GM19467 (cell line): Measurements from ENCODE around the gene CYB5A.
"Not testable (repeated sequence)": the region's sequence is repeated elsewhere in the genome, so short reads cannot be mapped to it uniquely, and the experiment has no call there.

ENCODE experiments used
- ATAC-seq: cut with Tn5 transposase; IDR thresholded peaks from one replicate; pipeline ENCODE4 v1.9.1; 2021; ENCODE audit warnings: mild to moderate bottlenecking, moderate library complexity; ENCODE audit not compliant: unreplicated experiment

Gene CYB5A

DNA sequence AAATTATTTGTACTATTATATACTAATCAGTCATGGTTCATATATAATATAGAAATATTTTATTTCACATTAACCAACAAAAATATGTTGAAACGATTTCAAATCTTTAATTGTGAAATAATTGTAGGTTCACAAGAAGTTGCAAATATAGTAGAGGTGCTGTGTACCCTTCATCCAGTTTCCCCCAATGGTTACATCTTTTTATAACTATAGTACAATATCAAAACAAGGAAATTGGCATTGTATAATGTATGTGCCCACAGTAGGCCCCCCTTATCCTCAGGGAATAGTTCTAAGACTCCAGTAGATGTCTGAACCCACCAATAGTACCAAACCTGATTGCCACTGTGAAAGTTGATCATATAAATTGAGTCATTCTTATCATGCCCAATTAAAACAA is 7.4 kb upstream of the CYB5A start:
- ATAC-seq, result no peak

DNA sequence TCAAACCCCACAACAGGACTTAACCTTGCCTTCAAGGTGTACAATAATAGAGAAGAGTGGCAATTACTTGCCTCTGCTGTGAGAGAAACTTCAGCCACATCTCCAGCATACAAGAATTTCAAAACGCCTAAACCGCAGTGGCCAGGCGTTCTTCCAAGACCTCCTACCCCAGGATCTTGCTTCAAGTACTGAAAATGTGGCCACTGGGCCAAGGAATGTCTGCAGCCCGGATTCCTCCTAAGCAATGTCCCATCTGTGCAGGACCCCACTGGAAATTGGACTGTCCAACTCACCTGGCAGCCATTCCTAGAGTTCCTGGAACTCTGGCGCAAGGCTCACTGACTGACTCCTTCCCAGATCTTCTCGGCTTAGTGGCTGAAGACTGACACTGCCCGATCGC is 2.8 kb upstream of the CYB5A start:
- no peak for ATAC-seq

- ATAC-seq, result not testable (repeated sequence)
Measured at GRCh38 chr18:74292982-74293381, 1.2 kb upstream of the CYB5A start.

GRCh38 chr18:74292541-74292858 is 737 bp upstream of the CYB5A start:
- no peak for ATAC-seq

GRCh38 chr18:74291472-74291770 is 342 bp downstream of the CYB5A start:
- ATAC-seq, result no peak

- no peak for ATAC-seq
Measured at GRCh38 chr18:74290794-74291471, 830 bp downstream of the CYB5A start.

- no peak for ATAC-seq
Measured at GRCh38 chr18:74290021-74290420, 1.7 kb downstream of the CYB5A start.

- ATAC-seq, result no peak
Measured at GRCh38 chr18:74289137-74289536, 2.6 kb downstream of the CYB5A start.

GRCh38 chr18:74288730-74289129 is 3.0 kb downstream of the CYB5A start:
- ATAC-seq, result no peak

GRCh38 chr18:74288041-74288440 is 3.7 kb downstream of the CYB5A start:
- no peak for ATAC-seq

DNA sequence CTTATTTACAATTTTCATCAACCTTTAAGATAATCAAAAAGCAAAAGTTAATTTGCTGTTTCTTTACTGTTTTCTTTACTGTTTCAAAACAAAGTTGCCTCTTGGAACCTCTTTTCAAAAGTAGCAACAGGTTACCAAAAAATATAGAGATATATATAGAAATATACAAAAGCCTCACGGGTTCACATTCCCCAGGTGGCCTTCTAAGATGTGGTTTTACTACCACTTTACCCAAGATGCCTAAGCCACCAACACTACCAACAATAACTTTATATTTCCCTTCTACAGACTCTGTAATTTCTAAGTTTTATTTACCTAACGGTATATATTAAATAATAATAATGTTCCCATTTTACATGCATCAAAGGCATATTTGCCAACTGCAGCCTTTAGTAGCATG is 4.9 kb downstream of the CYB5A start:
- ATAC-seq, result no peak

DNA sequence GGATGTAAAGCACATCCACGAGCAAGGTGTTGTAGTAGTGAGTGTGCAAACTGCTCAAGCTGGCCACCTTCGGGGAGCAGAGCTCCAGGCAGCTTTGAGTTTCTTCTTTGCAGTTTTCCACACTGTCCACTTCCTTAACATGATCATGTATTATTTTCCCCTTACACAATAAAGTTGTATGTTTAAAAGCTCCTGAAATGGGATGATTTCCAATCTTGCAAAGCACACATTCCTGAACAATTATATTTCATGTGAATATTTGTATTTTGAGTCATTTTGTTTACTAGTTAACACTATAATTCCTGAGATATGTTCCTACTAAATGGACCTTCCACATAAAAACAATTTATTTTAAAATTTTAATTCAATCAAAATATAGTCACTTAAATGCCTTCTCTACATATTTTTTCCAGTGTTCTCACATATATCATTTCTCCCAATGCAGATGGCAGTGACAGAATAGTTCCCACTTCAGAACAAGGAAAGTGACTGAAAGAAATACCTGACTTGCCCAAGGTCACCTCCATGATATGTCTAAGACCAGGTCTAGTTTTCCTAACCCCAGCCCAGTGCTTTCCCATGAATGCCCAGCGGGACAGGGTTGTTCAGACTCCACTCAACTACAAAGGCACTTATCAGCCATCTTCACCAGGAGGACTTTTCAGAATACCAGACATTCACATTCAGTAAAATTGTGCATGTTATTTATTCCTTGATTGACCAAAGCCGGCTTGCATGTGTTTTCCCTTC is 5.5 kb downstream of the CYB5A start:
- no peak for ATAC-seq

DNA sequence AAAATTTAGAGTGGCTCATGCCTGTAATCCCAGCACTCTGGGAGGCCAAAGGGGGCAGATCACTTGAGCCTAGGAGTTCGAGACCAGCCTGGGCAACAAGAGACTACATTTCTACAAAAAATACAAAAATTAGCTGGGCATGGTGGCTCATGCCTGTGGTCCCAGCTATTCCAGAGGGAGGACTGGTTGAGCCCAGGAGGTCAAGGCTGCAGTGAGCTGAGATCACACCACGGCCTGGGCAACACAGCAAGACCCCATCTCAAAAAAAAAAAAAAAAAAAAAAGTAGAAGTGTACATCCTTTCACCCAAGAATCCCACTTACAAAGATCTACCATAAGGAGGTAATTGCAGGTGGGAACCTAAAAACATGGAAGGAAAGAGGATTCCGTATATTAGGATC is 6.2 kb downstream of the CYB5A start:
- not testable (repeated sequence) for ATAC-seq

GRCh38 chr18:74284980-74285355 is 6.8 kb downstream of the CYB5A start:
- ATAC-seq, result no peak

DNA sequence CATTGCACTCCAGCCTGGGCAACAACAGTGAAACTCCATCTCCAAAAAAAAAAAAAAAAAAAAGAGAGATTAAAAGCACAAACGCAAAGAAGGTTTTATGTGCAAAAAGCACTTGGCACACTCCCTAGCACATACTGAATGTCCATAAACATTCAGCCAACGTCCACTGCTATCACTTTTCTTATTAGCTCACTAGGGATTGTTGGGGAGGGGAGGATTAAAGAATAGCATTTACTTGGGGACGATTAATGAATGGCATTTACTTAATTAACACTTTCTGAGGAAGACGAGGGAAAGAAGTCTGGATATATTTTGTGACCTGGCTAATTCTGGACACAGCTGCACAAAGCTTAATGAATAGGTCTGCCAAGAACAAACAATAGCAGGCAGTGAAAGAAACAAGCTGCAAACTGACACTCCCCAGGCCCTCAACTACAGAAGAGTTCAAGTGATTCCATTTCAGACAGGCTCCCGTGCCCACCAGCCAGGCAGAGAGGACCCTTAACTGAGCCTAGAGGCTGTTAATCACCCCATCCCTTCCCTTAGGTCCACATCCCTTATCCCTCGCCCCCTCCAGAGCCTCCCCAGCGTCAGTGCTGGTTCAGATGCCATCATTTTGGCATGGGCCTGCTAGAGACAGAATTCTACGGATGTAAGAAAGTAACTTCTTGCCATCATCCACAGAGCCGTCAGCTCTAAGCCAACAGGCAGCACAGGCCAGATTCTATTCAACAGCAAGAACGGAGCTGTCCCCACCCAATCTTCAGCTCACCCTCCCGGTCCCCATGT is 7.4 kb downstream of the CYB5A start:
- ATAC-seq, result no peak

DNA sequence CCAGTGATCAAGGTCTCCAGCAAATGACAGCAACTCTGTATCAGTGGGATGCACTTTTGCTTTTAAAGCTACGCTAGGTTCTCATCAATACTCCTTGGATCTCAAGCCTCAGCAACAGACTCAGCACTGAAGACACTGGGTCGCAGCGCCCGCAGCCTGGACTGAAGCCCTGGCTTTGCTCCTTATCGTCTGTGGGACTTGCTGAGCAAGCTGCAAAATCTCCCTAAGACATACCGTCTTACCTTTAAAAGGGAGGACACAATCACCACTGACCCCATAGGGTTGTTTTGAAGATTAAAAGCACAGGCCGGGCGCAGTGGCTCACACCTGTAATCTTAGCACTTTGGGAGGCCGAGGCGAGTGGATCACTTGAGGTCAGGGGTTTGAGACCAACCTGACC is 8.1 kb downstream of the CYB5A start:
- ATAC-seq, result no peak

- no peak for ATAC-seq
Measured at GRCh38 chr18:74282755-74283554, 8.8 kb downstream of the CYB5A start.

GRCh38 chr18:74281980-74282754 is 9.6 kb downstream of the CYB5A start:
- ATAC-seq, result peak; percentile 53

- no peak for ATAC-seq
Measured at GRCh38 chr18:74281011-74281979, 10.5 kb downstream of the CYB5A start.
